ENCODE data around the gene PANK4. TPM values are rescaled to one million over a fixed set of nuclear protein-coding genes. Genes with fewer than 3 reads are reported as not detected.

The PANK4 gene
- total RNA-seq, 1 experiment from 2014 or later = 32.2 TPM

- WGBS (ENCODE audit: extremely low coverage, insufficient read length, low lambda C conversion rate) = no CpG with 5 or more reads among the region's 4 CpGs
- Histone ChIP-seq H3K27me3 (ENCODE audit: insufficient read depth, low read length) (no peaks in the 10 kb centered on the region), H3K23ac (ENCODE audit: insufficient read length, low read depth, low read length) (no peak overlapping the region), H4K5ac (ENCODE audit: insufficient read length, low read depth, low read length) (no peak overlapping the region), H4K8ac (replicated peaks; ENCODE audit: insufficient read length, low read depth, low read length) (no peak overlapping the region), H2BK5ac (ENCODE audit: insufficient read length, low read length) (no peak overlapping the region), H3K79me2 (ENCODE audit: insufficient read depth, low read length) (no peaks in the 10 kb centered on the region), H2BK120ac (ENCODE audit: low read depth, low read length, poor library complexity, severe bottlenecking) (no peak overlapping the region), H3K4me2 (ENCODE audit: insufficient read depth, insufficient read length, low read length) (no peak overlapping the region), H3K9me3 (ENCODE audit: control insufficient read depth, low read depth, low read length) (no peaks in the 10 kb centered on the region), H3K79me1 (ENCODE audit: insufficient read depth, low read depth, low read length, poor library complexity, severe bottlenecking) (no peaks in the 10 kb centered on the region), H3K4me1 (ENCODE audit: insufficient read depth, low read length) (no peaks in the 10 kb centered on the region), H3K4ac (ENCODE audit: low read depth, low read length) (no peak overlapping the region), H3K23me2 (ENCODE audit: insufficient read length, low read depth, low read length, poor library complexity, severe bottlenecking) (no peaks in the 10 kb centered on the region), H2AFZ (ENCODE audit: low read length) (no peak overlapping the region), H2BK12ac (ENCODE audit: insufficient read length, low read depth, low read length) (no peak overlapping the region), H4K20me1 (ENCODE audit: control insufficient read depth, insufficient read depth, insufficient read length) (no peaks in the 10 kb centered on the region), H3K56ac (ENCODE audit: insufficient read length, low read depth, low read length) (no peak overlapping the region), H3K27ac (ENCODE audit: insufficient read length, low read depth, low read length) (no peak overlapping the region), H3K9ac (ENCODE audit: extremely low read depth, insufficient read length, low read length) (no peak overlapping the region), H2AK5ac (ENCODE audit: insufficient read length, low read length) (no peak overlapping the region), H3K18ac (ENCODE audit: insufficient read length, low read depth, low read length) (no peak overlapping the region), H2BK20ac (ENCODE audit: low read depth, low read length, poor library complexity, severe bottlenecking) (no peak overlapping the region), H3K14ac (ENCODE audit: insufficient read depth, low read length) (no peak overlapping the region), H3T11ph (ENCODE audit: low read length) (no peak overlapping the region), H4K91ac (ENCODE audit: insufficient read length, low read depth, low read length) (no peak overlapping the region), H2BK15ac (ENCODE audit: low read depth, low read length) (no peak overlapping the region)
- H3K36me3 Mint-ChIP-seq (ENCODE audit: insufficient read depth in 1 of 3, low read depth in 3 of 3) = no peaks in the 10 kb centered on the region
- H3K9me3 Mint-ChIP-seq = no peaks in the 10 kb centered on the region
- TF ChIP-seq, protein P1, sequence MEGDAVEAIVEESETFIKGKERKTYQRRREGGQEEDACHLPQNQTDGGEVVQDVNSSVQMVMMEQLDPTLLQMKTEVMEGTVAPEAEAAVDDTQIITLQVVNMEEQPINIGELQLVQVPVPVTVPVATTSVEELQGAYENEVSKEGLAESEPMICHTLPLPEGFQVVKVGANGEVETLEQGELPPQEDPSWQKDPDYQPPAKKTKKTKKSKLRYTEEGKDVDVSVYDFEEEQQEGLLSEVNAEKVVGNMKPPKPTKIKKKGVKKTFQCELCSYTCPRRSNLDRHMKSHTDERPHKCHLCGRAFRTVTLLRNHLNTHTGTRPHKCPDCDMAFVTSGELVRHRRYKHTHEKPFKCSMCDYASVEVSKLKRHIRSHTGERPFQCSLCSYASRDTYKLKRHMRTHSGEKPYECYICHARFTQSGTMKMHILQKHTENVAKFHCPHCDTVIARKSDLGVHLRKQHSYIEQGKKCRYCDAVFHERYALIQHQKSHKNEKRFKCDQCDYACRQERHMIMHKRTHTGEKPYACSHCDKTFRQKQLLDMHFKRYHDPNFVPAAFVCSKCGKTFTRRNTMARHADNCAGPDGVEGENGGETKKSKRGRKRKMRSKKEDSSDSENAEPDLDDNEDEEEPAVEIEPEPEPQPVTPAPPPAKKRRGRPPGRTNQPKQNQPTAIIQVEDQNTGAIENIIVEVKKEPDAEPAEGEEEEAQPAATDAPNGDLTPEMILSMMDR (conservative IDR thresholded peaks at IDR 0.05) = no peak
- H3K27ac Mint-ChIP-seq = no peak overlapping the region
- no peak for DNase-seq
- H3K4me3 Mint-ChIP-seq = no peak overlapping the region
- peaks cover 18% of the 10 kb centered on the region for H3K27me3 Mint-ChIP-seq (ENCODE audit: low read depth)
- no peaks in the 10 kb centered on the region for H3K4me1 Mint-ChIP-seq
These were observed 27.1 kb downstream of the PANK4 start for GRCh38 chr1:2499260-2499659.
